OCI-LY3 (cell line): ENCODE data around the gene IL4.

Experiments used
- H2AFZ ChIP-seq: fragments of 200-600, 300-600 bp; shearing (Covaris generic); 2 replicates; pipeline ENCODE4 v1.6.0; 2014; ENCODE audit warnings: antibody characterized with exemption, low read depth, low read length
- H3K27ac ChIP-seq: fragments of 200-600, 300-600 bp; sonication (generic); 2 replicates; pipeline ENCODE4 v1.5.1; 2014; ENCODE audit warnings: mild to moderate bottlenecking, low read length, moderate library complexity, mixed read lengths
- H3K27me3 ChIP-seq: fragments of 200-600, 300-600 bp; sonication (generic); 2 replicates; pipeline ENCODE4 v1.6.1; 2014; ENCODE audit warnings: low read depth, low read length, mixed read lengths
- H3K36me3 ChIP-seq: fragments of 200-600, 300-600 bp; sonication (generic); replicated peaks from 2 replicates; pipeline ENCODE3; 2014; ENCODE audit warnings: low read depth, low read length, mixed read lengths
- H3K4me1 ChIP-seq: fragments of 300-600, 200-600 bp; sonication (generic); 2 replicates; pipeline ENCODE4 v1.6.1; 2014; ENCODE audit warnings: low read length, mixed read lengths
- H3K4me2 ChIP-seq: fragments of 200-600, 300-600 bp; sonication (generic); 2 replicates; pipeline ENCODE4 v1.6.1; 2014; ENCODE audit warnings: low read length, mixed read lengths
- H3K4me3 ChIP-seq: fragments of 300-600, 200-600 bp; sonication (generic); 2 replicates; pipeline ENCODE4 v1.5.1; 2014; ENCODE audit warnings: antibody characterized with exemption, mild to moderate bottlenecking, low read length, moderate library complexity
- H3K79me2 ChIP-seq: fragments of 300-600, 200-600 bp; shearing (Covaris generic); 2 replicates; pipeline ENCODE4 v1.6.1; 2014; ENCODE audit warnings: mild to moderate bottlenecking, low read length, mixed read lengths
- H3K9ac ChIP-seq: fragments of 300-600, 200-600 bp; shearing (Covaris generic); 2 replicates; pipeline ENCODE4 v1.6.0; 2014; ENCODE audit warnings: mild to moderate bottlenecking, low read length, moderate library complexity
- H3K9me3 ChIP-seq: fragments of 200-600, 300-600 bp; shearing (Covaris generic); 2 replicates; pipeline ENCODE4 v1.6.1; 2014; ENCODE audit warnings: low read length, mixed read lengths; ENCODE audit not compliant: insufficient read depth
- H4K20me1 ChIP-seq: fragments of 200-600, 300-600 bp; sonication (generic); 2 replicates; pipeline ENCODE4 v1.6.1; 2016; ENCODE audit warnings: low read length, mixed read lengths; ENCODE audit not compliant: insufficient read depth
- EZH2phosphoT487 ChIP-seq: fragments of 200-600 bp; shearing (Covaris generic); IDR thresholded peaks from 2 replicates; pipeline ENCODE4 v1.6.1; 2018; ENCODE audit warnings: antibody characterized with exemption, mixed run types, low read depth
- TF ChIP-seq, protein P1 (sequence below): fragments of 200-600, 300-600 bp; sonication (generic); IDR thresholded peaks from 2 replicates; pipeline ENCODE4 v1.5.1; 2014; ENCODE audit warnings: antibody characterized with exemption, low read length, low read depth

Gene IL4

DNA sequence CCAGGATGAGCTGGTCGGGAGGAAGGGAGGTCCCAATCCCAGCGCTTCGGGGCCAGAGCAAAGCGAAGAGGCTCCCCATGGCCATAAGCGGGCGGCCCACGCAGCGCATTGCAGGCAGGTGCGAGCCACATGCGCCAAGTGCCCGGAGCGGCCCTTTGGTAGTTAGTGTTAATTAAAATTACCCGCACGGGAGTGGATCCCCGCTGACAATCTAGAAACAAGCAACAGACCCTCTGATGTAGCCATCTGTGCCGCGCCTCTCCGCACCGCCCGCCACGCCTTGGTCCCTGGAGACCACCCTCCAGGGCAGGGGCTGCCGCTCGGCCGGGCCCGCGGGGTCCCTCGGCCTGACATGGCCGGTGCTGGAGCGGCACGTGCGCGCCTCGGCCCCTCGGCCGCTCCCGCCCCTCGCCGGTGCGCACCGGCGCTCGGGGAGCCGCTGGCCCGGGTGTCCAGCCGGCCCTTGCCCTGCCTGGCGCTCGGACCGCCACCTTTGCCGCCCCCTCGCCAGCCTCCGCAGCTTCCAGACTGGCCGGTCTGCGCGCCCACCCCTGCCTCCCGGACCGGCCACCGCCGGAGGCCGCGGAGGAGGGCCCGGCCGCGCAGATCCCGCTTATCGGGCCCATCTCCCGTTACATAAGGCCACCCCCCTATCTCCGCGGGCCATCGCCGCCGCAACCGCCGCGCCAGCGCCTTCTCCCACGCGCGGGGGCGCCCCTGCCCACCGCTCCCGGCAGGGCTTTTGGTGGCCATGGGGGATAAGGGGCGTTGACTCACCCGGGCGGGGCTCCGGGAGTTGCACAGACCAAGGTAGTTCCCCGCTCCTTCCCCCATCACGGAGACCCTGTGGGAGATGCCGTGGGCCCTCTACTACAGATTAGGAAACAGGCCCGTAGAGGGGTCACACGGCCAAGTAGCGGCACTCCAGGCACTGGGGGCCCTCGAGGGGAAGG is 17.7 kb upstream of the IL4 start:
- H4K20me1 ChIP-seq = no peaks in the 10 kb centered on the region
- H3K9me3 ChIP-seq = no peaks in the 10 kb centered on the region
- no peak overlapping the region for H3K4me2 ChIP-seq
- H3K9ac ChIP-seq = no peak overlapping the region
- no peak overlapping the region for H3K27ac ChIP-seq
- no peaks in the 10 kb centered on the region for H3K36me3 ChIP-seq
- peaks cover 5% of the 10 kb centered on the region; the same call in 1 of the 2 replicates for H3K4me1 ChIP-seq
- no peaks in the 10 kb centered on the region for H3K79me2 ChIP-seq
- no peaks in the 10 kb centered on the region for H3K27me3 ChIP-seq
- H2AFZ ChIP-seq = no peak overlapping the region
- TF ChIP-seq, protein P1, sequence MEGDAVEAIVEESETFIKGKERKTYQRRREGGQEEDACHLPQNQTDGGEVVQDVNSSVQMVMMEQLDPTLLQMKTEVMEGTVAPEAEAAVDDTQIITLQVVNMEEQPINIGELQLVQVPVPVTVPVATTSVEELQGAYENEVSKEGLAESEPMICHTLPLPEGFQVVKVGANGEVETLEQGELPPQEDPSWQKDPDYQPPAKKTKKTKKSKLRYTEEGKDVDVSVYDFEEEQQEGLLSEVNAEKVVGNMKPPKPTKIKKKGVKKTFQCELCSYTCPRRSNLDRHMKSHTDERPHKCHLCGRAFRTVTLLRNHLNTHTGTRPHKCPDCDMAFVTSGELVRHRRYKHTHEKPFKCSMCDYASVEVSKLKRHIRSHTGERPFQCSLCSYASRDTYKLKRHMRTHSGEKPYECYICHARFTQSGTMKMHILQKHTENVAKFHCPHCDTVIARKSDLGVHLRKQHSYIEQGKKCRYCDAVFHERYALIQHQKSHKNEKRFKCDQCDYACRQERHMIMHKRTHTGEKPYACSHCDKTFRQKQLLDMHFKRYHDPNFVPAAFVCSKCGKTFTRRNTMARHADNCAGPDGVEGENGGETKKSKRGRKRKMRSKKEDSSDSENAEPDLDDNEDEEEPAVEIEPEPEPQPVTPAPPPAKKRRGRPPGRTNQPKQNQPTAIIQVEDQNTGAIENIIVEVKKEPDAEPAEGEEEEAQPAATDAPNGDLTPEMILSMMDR = no peak
- no peak for TF ChIP-seq EZH2phosphoT487
- no peak overlapping the region for H3K4me3 ChIP-seq

DNA sequence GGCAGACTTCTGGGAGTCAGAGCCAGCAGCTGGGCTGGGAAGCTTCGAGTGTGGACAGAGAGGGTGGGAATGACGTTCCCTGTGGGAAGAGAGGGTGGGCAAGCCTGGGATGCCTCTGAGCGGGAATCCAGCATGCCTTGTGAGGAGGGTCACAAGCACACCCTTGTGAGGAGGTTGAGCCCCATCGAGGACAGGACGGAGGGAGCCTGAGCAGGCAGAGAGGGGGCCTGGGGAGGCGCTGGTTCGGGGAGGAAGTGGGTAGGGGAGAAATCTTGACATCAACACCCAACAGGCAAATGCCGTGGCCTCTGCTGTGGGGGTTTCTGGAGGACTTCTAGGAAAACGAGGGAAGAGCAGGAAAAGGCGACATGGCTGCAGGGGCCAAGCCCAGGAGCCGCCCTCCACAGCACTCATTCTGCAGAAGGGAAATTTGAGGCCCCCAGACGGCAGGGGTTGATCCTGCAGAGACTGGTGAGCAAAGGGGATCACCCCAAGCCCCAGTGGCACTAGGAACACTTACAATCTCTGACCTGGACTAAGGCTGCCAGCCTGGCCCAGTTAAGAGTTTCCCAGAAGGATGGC is 16.9 kb upstream of the IL4 start:
- Histone ChIP-seq H3K9me3 (no peaks in the 10 kb centered on the region), H3K27me3 (no peaks in the 10 kb centered on the region), H3K79me2 (no peaks in the 10 kb centered on the region), H4K20me1 (no peaks in the 10 kb centered on the region), H2AFZ (no peak overlapping the region), H3K4me3 (no peak overlapping the region), H3K4me1 (peaks cover 5% of the 10 kb centered on the region; the same call in 1 of the 2 replicates), H3K27ac (no peak overlapping the region), H3K4me2 (no peak overlapping the region), H3K9ac (no peak overlapping the region), H3K36me3 (no peaks in the 10 kb centered on the region)
- TF ChIP-seq, protein P1 = no peak
- no peak for TF ChIP-seq EZH2phosphoT487

DNA sequence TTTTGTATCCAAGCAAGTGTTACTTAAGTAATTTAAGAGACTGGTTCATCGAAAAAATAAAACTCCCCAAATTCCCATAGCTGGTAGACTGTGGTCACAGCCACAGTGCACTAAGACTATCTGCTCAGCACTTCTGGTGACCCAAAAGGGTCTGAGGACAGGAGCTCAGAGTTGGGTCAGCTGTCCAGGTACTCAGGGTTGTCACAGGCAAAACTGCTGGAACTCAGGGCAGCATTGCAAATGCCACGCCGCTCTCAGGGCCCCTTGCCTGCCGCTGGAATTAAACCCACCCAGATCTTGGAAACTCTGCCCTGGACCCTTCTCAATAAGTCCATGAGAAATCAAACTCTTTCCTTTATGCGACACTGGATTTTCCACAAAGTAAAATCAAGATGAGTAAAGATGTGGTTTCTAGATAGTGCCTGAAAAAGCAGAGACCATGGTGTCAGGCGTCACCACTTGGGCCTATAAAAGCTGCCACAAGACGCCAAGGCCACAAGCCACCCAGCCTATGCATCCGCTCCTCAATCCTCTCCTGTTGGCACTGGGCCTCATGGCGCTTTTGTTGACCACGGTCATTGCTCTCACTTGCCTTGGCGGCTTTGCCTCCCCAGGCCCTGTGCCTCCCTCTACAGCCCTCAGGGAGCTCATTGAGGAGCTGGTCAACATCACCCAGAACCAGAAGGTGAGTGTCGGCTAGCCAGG is 16.0 kb upstream of the IL4 start, which contains the start of gene IL13:
Gene IL13 (plus strand): TSS at position 498 of the 705 bp plus-strand sequence. CDS start 14 bp downstream, at position 512.
- no peak within 1 kb of the TSS for H3K9ac ChIP-seq
- H3K4me2 ChIP-seq = no peak within 1 kb of the TSS
- TF ChIP-seq, protein P1 = no peak
- TF ChIP-seq EZH2phosphoT487 = no peak

More for the DNA sequence above, 16.0 kb upstream of the IL4 start, which contains the start of gene IL13:
- Histone ChIP-seq H2AFZ (no peak within 1 kb of the TSS), H4K20me1 (no peaks in the 10 kb centered on the region), H3K4me1 (peaks cover 5% of the 10 kb centered on the region; the same call in 1 of the 2 replicates), H3K9me3 (no peaks in the 10 kb centered on the region), H3K27me3 (no peaks in the 10 kb centered on the region), H3K36me3 (no peaks in the 10 kb centered on the region), H3K79me2 (no peaks in the 10 kb centered on the region), H3K4me3 (no peak within 1 kb of the TSS), H3K27ac (no peak within 1 kb of the TSS)
